HG02981 (cell line): Measurements from ENCODE around the gene MACROD2.
"Not testable (repeated sequence)": the region's sequence is repeated elsewhere in the genome, so short reads cannot be mapped to it uniquely, and the experiment has no call there.

Source experiments
- ATAC-seq: cut with Tn5 transposase; IDR thresholded peaks from one replicate; pipeline ENCODE4 v1.9.1; 2021; ENCODE audit warnings: mild to moderate bottlenecking, moderate library complexity; ENCODE audit not compliant: unreplicated experiment

MACROD2 gene

GRCh38 chr20:14451458-14451857, 456.1 kb downstream of the MACROD2 start:
- ATAC-seq = no peak

GRCh38 chr20:14453259-14453658, 457.9 kb downstream of the MACROD2 start:
- no peak for ATAC-seq

GRCh38 chr20:14454296-14454695, 459.0 kb downstream of the MACROD2 start:
- no peak for ATAC-seq

DNA sequence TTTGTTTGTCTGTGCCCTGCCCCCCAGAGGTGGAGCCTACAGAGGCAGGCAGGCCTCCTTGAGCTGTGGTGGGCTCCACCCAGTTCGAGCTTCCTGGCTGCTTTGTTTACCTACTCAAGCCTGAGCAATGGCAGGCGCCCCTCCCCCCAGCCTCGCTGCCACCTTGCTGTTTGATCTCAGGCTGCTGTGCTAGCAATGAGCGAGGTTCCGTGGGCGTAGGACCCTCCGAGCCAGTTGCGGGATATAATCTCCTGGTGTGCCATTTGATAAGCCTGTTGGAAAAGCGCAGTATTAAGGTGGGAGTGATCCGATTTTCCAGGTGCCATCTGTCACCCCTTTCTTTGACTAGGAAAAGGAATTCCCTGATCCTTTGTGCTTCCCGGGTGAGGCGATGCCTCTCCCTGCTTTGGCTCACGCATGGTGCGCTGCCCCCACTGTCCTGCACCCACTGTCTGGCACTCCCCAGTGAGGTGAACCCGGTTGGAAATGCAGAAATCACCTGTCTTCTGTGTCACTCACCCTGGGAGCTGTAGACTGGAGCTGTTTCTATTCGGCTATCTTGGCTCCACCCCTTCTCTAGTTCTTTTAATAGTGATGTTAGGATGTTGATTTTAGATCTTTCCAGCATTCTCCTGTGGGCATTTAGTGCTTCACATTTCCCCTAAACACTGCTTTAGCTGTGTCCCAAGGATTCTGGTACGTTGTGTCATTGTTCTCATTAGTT, 471.9 kb downstream of the MACROD2 start:
- not testable (repeated sequence) for ATAC-seq

GRCh38 chr20:14470231-14470899, 475.0 kb downstream of the MACROD2 start:
- ATAC-seq = no peak

DNA sequence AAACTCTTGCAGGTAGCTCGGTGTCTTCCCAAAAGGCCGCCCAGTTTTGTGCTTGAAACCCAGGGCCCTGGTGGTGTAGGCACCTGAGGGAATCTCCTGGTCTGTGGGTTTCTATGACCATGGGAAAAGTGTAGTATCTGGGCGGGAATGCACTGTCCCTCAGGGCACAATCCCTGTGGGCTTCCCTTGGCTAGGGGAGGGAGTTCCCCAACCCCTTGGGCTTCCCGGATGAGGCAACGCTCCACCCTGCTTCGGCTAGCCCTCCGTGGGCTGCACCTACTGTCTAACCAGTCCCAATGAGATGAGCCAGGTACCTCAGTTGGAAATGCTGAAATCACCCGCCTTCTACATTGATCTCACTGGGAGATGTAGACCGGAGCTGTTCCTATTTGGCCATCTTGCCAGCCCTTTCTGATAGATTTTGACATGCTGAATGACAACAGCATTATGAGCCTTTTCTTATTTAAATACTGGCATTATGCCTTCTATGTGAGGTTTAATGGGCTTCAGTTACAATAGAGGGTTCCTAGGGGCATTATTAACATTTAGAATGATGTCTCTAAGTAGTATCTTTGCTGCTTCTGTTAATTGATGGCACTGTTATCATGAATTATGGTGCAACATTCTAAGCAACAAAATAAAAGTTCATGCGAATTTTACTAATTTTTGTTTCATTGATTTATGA, 475.8 kb downstream of the MACROD2 start:
- ATAC-seq = no peak

DNA sequence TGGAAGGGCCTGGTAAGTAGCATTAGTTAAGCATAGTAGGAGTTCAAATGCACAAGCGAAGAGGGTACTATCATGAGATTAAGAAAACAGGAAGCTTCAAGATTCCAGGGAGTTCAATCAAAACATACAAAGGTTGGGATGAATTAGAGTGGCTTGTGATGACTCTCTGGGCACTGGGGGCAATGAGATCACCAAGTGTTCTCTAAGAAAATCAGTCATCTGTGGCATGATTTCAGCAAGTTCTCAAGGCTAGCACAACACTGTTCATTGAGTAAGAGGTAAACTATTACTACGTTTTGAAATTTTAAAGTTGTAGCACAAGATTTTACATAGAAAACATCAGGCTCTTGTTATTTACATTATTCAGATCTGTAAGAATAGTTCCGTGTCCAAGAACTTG, 481.8 kb downstream of the MACROD2 start:
- ATAC-seq = no peak

DNA sequence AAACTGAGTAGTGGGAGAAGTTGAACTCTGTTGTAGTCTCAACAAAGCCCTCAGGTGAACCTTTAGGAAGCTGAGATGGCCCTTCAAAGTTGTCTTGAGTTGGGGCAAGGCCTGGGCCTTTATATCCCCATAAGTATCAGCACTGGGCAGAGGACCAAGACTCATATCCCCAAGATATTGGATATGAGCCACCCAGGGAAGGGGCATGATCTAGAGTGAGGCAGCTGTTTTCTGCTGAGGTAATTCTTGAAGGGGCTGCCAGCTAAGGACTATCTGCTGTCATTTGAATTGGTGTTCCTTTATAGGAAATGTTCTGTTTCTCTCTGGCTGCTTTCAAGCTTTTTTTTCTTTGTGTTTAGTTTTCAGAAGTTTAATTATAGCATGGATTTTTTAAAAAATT, 482.8 kb downstream of the MACROD2 start:
- ATAC-seq = no peak

GRCh38 chr20:14481863-14482262, 486.5 kb downstream of the MACROD2 start:
- no peak for ATAC-seq

- ATAC-seq = no peak
Observed at GRCh38 chr20:14488212-14488611, 492.9 kb downstream of the MACROD2 start.

DNA sequence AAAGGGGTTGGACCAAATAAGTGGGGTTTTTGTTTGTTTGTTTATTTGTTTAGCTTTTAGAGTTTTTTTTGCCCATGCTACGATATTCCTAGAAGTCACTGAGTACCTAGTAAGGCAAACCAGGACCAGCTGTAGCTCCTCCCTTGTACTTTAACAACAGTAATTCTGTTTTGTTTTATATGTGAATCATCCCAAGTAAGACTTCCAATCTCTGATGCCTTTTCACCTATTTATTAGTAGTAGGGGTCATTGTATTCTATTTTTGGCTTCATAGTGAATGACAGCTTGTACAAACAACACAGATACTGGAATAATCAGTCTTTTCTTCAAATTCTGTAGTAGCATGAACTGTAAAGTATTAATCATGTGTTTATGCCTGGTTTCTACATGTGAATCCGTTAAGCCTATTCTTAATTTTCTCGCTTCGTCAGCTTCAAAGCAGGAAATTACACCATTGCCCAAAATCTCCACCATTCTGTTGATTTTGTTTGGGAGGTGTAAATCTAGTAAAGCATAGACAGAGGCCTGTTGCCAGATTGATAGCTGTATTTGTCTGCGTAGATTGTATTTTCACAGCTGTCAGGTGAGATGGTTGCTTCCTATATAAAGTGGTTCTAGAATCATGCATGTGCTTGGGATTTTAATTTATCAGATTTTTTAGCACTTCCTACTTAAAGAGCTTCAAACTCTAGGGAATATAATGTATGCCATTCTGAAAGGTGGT, 493.6 kb downstream of the MACROD2 start:
- no peak for ATAC-seq

DNA sequence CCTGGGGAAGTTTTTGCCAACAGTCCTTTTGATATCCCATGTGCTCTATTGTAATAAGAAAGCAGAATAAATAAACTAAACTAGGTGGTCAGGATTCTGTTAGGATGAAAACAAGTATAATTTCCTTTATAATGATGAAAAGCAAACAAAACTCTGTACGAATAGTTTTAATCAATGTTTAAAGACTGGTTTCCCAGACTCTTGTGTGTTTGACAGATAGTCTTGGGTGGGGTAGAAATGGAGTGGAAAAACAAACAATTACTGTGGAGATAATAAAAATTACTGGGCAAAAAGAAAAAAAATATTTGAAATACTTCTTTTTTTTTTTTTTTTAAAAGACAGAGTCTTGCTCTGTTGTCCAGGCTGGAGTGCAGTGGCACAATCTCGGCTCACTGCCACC, 494.2 kb downstream of the MACROD2 start:
- ATAC-seq = no peak

- ATAC-seq = no peak
Observed at GRCh38 chr20:14491436-14491835, 496.1 kb downstream of the MACROD2 start.

- ATAC-seq = no peak
Observed at GRCh38 chr20:14493408-14493807, 498.1 kb downstream of the MACROD2 start.

DNA sequence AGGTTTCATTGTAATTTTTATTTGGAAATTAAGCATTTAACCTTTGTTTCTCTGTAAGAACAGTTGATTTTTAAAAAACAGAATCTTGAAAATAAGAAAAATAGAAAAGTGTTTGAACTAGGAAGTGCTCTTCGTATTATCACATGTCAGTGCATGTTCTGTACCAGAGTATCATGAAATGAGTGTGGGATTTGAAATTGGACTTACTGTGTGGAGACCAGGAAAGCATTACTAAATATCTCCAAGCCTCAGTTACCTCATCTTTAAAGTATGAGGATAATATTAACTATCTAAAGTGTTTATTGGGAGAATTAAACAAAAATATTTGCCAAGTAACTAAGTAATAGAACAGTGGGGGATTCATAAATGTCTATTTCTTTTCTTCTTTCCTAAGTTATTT, 499.0 kb downstream of the MACROD2 start:
- ATAC-seq = no peak

DNA sequence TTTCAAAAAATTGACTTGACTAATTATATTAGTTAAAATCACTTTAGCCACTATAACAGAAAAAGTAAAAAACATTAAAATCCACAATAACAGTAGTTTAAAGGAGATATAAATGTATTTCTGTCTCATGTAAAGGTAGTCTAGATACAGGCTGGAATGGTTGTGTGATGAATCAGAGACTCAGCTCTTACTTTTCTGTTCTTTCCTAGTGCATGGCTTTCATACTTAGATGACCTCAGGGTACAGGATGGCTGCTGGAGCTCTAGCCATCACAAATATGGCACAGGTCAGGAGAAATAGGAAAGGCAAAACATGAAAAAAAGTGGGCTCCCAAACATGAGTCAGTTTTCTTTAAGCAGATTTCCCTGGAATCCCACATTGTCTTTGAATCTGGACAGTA, 499.8 kb downstream of the MACROD2 start:
- ATAC-seq = no peak

GRCh38 chr20:14497004-14497403, 501.7 kb downstream of the MACROD2 start:
- ATAC-seq = no peak

DNA sequence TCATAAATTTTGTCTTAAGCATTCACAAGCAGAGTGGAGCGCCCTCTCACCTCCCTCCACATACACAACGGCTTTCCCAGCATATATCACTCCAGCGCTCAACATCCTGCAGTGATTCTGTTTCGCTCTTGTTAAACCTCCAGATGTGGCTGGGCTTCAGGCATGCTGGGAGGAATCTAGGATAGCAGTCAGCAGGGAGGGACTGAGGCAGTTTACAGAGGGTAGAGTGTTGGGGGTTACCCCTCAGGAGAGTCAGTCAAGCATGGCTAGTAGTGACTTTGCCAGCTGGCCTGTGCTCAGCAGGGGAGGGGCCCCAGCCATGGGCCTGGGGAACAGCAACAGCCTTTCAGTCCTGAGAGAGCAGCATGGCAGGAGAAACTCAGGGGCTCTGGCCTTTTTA, 503.5 kb downstream of the MACROD2 start:
- ATAC-seq = no peak

DNA sequence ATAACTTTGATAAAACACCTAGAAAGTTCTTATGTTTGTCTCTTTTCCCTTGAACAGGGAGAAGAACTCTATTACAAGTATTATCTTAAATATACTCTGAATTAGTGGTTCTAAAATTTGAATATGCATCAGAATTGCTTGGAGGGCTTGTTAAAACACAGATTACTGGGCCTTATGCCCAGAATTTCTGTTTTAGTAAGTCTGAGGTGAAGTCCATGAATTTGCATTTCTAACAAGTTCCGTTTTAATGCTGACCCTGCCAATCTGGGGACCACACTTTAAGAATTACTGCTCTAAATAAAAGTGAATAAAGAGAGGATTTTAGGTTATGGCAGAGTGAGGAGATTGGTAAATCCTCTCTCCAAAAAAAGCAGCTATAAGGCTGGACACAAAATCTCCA, 510.2 kb downstream of the MACROD2 start:
- ATAC-seq = no peak

DNA sequence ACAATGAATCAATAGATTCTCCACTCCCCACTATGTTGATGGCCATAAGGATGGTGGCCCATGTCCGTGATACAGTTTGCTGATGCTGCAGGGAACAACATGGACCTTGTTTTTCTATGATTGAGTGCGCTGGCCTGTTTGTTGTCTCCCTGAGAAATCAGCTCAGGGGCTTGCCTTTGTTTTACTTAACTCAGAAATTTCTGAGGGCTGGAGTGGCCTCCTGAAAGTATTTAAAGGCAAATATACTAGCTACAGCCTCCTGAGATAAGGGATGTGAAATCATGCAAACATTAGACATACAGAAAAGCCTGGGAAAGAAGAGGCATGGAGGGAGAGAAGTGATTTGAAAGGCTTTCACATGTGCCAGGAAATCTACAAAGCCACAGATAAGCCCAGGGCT, 512.4 kb downstream of the MACROD2 start:
- ATAC-seq = no peak

DNA sequence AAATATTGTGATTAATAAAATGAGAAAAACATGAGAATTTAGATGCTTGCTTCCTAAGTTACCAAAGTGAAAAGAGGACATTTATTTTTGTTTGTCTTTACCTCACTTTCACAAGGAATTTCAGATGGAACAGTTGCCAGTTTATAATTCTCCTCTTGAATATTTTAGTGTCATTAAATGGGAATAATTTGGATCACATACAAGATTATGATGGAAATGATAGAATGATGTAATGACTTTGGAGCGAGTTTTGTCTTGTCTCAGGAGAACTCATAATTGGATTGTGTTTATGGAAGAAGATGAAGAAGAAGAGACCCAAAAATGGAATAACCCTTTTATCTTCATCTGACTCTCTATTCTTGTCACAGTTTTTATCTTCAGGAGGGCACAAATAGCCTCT, 515.0 kb downstream of the MACROD2 start:
- no peak for ATAC-seq
